ENCODE measurements around the gene NRTN. TPM values are rescaled to one million over a fixed set of nuclear protein-coding genes. Genes with fewer than 3 reads are reported as not detected.

Gene NRTN
- total and polyA plus RNA-seq, 12 donors: 4.5 to 26.8 (median 8.9) TPM

DNA sequence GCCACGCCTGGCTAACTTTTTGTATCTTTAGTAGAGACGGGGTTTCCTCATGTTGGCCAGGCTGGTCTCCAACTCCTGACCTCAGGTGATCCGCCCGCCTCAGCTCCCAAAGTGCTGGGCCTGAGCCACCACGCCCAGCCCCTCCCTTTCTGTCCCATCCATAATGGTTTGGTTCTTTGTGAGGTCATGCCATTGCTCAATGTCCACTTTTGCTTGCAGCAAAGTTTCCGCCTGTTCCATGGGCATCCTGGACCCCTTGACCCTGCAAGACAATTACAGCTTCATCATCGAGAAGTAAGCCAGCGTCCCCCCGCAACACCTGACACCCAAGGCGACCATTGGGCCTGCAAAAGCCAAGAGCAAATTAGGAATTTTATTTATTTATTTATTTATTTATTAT lies 36.9 kb upstream of the NRTN start:
- intact Hi-C loops (cut with DNase I): no loop called here
- H3K4me1 ChIP-seq (replicated peaks in 1 of 2): no peaks in the 10 kb centered on the region
- TF ChIP-seq, protein P1, sequence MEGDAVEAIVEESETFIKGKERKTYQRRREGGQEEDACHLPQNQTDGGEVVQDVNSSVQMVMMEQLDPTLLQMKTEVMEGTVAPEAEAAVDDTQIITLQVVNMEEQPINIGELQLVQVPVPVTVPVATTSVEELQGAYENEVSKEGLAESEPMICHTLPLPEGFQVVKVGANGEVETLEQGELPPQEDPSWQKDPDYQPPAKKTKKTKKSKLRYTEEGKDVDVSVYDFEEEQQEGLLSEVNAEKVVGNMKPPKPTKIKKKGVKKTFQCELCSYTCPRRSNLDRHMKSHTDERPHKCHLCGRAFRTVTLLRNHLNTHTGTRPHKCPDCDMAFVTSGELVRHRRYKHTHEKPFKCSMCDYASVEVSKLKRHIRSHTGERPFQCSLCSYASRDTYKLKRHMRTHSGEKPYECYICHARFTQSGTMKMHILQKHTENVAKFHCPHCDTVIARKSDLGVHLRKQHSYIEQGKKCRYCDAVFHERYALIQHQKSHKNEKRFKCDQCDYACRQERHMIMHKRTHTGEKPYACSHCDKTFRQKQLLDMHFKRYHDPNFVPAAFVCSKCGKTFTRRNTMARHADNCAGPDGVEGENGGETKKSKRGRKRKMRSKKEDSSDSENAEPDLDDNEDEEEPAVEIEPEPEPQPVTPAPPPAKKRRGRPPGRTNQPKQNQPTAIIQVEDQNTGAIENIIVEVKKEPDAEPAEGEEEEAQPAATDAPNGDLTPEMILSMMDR (IDR thresholded peaks at IDR 0.05): no peak
- no peak for TF ChIP-seq POLR2A (IDR thresholded peaks at IDR 0.05)
- no peaks in the 10 kb centered on the region for H3K9me3 ChIP-seq (replicated peaks in 1 of 3)
- DNase-seq: no peak
- H3K36me3 ChIP-seq (replicated peaks in 1 of 2): no peaks in the 10 kb centered on the region
- 90 to 94% (median 91%) methylated on average over 9 to 10 of the region's 10 CpGs for WGBS, 4 donors
- H3K27ac ChIP-seq: no peak overlapping the region
- H3K4me3 ChIP-seq: no peak overlapping the region
- no peaks in the 10 kb centered on the region for H3K27me3 ChIP-seq

DNA sequence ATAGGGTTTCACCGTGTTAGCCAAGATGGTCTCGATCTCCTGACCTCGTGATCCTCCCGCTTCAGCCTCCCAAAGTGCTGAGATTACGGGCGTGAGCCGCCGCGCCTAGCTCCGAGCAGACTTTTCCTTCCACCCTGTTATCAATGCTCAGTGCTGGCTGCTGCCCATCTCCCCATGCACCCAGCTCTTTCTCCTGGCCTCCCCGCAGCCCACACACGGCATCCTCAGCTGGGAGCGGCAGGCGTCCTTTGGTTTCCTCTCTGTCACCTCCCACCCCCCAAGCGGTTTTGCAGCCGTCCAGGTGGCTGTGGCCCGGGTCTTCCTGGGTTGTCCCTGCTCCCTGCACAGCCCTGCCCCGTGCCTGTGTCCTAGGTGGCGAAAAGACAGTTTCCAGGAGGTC lies 32.5 kb upstream of the NRTN start:
- TF ChIP-seq POLR2A (IDR thresholded peaks at IDR 0.05): no peak
- TF ChIP-seq, protein P1 (IDR thresholded peaks at IDR 0.05): no peak
- intact Hi-C loops (cut with DNase I): no loop called here

DNA sequence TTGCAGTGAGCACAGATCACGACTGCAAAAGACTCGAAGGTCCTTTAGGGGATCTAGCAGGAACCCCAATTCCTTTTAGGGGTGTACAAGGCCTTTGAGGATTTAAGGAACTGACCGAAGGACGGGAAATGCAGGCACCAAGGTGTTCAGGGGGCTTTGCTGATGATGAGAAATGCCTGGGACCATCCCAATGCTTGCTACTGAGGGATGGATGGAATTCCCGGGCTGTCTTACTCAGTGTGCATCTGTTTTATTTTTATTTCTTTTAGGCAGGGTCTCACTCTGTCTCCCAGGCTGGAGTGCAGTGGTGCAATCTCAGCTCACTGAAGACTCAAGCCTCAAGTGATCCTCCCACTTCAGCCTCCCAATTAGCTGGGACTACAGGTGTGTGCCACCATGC lies 31.6 kb upstream of the NRTN start:
- H3K27me3 ChIP-seq: no peaks in the 10 kb centered on the region
- H3K27ac ChIP-seq: no peak overlapping the region
- no peak for DNase-seq
- intact Hi-C loops (cut with DNase I): no loop called here
- WGBS, 4 donors: 70 to 80% (median 76%) methylated on average over 5 of the region's 5 CpGs
- H3K9me3 ChIP-seq (replicated peaks in 1 of 3): no peaks in the 10 kb centered on the region
- TF ChIP-seq, protein P1 (IDR thresholded peaks at IDR 0.05): no peak
- TF ChIP-seq POLR2A (IDR thresholded peaks at IDR 0.05): no peak
- no peaks in the 10 kb centered on the region for H3K4me1 ChIP-seq (replicated peaks in 1 of 2)
- no peak overlapping the region for H3K4me3 ChIP-seq
- H3K36me3 ChIP-seq (replicated peaks in 1 of 2): no peaks in the 10 kb centered on the region

More for the DNA sequence above, 32.5 kb upstream of the NRTN start:
- H3K9me3 ChIP-seq (replicated peaks in 1 of 3): no peaks in the 10 kb centered on the region
- H3K36me3 ChIP-seq (replicated peaks in 1 of 2): no peaks in the 10 kb centered on the region
- no peak overlapping the region for H3K27ac ChIP-seq
- no peaks in the 10 kb centered on the region for H3K27me3 ChIP-seq
- no peak overlapping the region for H3K4me3 ChIP-seq
- DNase-seq: no peak
- no peaks in the 10 kb centered on the region for H3K4me1 ChIP-seq (replicated peaks in 1 of 2)
- 82 to 88% (median 83%) methylated on average over 16 to 19 of the region's 19 CpGs for WGBS, 4 donors

DNA sequence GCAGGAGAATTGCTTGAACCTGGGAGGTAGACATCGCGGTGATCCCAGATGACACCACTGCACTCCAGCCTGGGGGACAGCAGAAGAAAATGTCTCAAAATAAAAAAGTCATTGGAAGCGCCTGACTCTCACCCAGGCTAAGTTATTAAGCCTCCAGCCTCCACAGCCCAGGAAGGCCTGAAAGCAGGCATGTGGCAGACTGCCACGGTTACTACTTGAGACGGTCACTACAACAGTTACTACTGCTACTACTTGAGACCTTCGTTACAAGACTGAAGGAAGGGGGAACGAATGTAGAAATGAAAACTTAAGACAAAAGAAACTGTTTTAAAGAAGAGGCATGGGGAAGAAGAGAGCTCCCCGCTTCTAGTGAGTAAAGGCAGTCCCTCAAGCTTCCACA lies 29.9 kb upstream of the NRTN start:
- H3K9me3 ChIP-seq (replicated peaks in 1 of 3): no peaks in the 10 kb centered on the region
- intact Hi-C loops (cut with DNase I): no loop called here

More for the DNA sequence above, 29.9 kb upstream of the NRTN start:
- no peaks in the 10 kb centered on the region for H3K36me3 ChIP-seq (replicated peaks in 1 of 2)
- WGBS, 4 donors: 82 to 87% (median 86%) methylated on average over 8 of the region's 8 CpGs
- no peaks in the 10 kb centered on the region for H3K27me3 ChIP-seq
- DNase-seq: no peak
- no peak overlapping the region for H3K27ac ChIP-seq
- H3K4me1 ChIP-seq (replicated peaks in 1 of 2): no peaks in the 10 kb centered on the region
- TF ChIP-seq, protein P1 (IDR thresholded peaks at IDR 0.05): no peak
- TF ChIP-seq POLR2A (IDR thresholded peaks at IDR 0.05): no peak
- no peak overlapping the region for H3K4me3 ChIP-seq

Data from adrenal gland (tissue), 12 donors.